OCI-LY1 (cell line): ENCODE measurements around the gene BROX.

Source experiments
- EZH2 ChIP-seq: fragments of 200-600 bp; sonication (generic), shearing (Covaris generic); IDR thresholded peaks from 2 replicates; pipeline ENCODE4 v1.8.0; 2017; ENCODE audit warnings: borderline replicate concordance, mixed run types, mild to moderate bottlenecking, antibody characterized with exemption, low read length, moderate library complexity, mixed read lengths
- TF ChIP-seq, protein P1 (sequence below): fragments of 200-600 bp; sonication (generic), shearing (Covaris generic); IDR thresholded peaks from 2 replicates; pipeline ENCODE4 v1.5.1; 2017; ENCODE audit warnings: mild to moderate bottlenecking, antibody characterized with exemption, low read length, moderate library complexity, mixed read lengths

DNA sequence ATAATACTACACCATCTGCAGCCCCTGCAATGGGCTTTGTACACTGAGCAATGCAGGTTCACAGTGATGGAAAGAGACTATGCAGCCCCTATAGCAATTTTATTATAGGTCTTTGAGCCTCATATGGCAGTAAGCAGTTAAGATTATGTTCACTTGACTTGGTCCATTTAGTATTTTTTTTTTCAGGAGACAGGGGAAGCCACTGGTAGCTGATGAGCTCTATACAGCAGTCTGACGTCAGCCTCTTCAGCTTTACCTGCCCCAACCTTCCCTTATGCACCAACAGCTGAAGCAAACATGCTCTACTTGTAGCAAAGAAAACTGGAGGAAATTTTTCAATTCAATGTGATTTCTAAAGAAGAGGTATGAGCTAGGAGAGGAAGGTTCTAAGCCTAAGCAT lies 32.3 kb upstream of the BROX start:
- TF ChIP-seq, protein P1, sequence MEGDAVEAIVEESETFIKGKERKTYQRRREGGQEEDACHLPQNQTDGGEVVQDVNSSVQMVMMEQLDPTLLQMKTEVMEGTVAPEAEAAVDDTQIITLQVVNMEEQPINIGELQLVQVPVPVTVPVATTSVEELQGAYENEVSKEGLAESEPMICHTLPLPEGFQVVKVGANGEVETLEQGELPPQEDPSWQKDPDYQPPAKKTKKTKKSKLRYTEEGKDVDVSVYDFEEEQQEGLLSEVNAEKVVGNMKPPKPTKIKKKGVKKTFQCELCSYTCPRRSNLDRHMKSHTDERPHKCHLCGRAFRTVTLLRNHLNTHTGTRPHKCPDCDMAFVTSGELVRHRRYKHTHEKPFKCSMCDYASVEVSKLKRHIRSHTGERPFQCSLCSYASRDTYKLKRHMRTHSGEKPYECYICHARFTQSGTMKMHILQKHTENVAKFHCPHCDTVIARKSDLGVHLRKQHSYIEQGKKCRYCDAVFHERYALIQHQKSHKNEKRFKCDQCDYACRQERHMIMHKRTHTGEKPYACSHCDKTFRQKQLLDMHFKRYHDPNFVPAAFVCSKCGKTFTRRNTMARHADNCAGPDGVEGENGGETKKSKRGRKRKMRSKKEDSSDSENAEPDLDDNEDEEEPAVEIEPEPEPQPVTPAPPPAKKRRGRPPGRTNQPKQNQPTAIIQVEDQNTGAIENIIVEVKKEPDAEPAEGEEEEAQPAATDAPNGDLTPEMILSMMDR, result no peak
- no peak for TF ChIP-seq EZH2
